Stromal cell of bone marrow (primary cell): ENCODE data around the gene IGFBP2.
"Not testable (repeated sequence)": the region's sequence is repeated elsewhere in the genome, so short reads cannot be mapped to it uniquely, and the experiment has no call there.

ENCODE experiments used
- DNase-seq: peaks from one replicate; pipeline ENCODE4 v3.0.0-alpha.2; 2012; ENCODE audit warnings: low read depth

The IGFBP2 gene, protein sequence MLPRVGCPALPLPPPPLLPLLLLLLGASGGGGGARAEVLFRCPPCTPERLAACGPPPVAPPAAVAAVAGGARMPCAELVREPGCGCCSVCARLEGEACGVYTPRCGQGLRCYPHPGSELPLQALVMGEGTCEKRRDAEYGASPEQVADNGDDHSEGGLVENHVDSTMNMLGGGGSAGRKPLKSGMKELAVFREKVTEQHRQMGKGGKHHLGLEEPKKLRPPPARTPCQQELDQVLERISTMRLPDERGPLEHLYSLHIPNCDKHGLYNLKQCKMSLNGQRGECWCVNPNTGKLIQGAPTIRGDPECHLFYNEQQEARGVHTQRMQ

DNA sequence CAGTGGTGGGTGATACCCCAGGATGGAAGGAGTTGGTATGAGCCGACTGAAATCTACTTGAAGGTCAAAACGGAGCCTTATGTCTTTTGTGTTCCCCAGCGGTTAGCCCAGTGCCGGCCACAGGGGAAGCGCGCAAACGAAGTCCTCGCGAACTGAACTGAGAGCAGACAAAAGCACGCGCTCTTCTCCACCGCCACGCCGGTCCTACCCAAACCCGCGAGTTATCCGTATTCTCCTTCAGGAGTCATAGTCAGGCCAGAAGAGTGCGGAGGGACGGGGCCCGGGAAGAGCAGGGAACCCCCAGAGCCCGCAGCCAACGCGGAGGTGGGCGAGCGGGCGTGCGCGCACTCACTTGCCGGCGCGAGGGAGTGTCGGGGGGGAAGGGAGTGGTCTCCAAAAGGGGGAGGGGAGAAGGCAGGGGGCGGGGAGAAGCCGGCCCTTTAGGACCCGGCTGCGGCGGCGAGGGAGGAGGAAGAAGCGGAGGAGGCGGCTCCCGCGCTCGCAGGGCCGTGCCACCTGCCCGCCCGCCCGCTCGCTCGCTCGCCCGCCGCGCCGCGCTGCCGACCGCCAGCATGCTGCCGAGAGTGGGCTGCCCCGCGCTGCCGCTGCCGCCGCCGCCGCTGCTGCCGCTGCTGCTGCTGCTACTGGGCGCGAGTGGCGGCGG is at the start of gene IGFBP2:
IGFBP2 (plus strand) TSS at position 469 of the 664 bp plus-strand sequence; CDS start at position 573, 104 bp downstream.
- DNase-seq: no peak

DNA sequence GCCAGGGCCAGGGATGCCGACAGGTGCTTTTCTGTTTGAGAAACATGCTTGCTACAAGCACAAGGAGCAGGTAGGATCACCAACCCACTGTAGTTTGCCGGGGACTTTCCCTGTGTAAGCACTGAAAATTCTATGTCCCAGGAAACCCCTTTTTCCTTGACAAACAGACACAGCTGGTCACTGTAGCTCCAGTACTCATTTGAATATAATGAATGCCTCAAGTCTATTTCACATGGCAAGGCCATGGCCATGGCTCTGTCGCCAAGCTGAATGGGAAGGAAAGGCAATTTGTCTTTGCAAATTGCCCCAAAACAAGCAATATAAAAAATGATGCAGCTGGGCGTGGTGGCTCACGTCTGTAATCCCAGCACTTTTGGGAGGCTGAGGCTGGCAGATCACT is 49.6 kb upstream of the IGFBP2 start:
- no peak for DNase-seq

DNA sequence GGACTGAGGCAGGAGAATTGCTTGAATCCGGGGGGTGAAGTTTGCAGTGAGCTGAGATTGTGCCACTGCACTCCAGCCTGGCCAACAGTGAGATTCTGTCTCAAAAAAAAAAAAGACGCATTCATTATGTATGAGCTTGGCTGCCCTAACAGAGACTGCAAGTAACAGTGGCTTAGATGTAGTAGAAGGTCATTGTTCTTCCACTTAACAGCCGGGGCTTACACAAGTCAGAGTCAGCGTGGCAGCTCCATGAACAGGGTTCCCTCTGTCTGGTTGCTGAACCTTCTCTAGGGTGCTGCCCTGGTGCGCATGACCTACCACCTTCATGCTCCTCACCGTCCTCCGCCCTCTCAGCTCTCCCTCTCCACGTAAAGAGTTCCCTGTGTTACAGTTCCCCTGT is 49.1 kb upstream of the IGFBP2 start:
- DNase-seq: no peak

DNA sequence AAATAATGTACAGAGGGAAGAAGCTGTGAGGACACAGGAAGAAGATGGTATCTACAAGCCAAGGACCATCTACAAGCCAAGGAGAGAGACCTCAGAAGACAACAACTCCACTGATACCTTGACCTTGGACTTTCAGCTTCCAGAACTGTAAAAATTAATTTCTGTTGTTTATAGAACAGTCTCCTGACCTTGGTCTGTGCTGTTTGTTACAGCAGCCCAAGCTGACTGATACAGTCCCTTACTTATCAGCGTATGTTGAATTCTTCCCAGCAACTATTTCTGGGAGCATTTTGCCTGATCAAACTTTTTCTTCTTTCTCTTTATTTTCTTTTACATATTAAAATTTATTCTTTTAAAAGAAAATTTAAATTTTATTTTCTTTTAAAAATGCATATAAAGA is 47.8 kb upstream of the IGFBP2 start:
- no peak for DNase-seq

DNA sequence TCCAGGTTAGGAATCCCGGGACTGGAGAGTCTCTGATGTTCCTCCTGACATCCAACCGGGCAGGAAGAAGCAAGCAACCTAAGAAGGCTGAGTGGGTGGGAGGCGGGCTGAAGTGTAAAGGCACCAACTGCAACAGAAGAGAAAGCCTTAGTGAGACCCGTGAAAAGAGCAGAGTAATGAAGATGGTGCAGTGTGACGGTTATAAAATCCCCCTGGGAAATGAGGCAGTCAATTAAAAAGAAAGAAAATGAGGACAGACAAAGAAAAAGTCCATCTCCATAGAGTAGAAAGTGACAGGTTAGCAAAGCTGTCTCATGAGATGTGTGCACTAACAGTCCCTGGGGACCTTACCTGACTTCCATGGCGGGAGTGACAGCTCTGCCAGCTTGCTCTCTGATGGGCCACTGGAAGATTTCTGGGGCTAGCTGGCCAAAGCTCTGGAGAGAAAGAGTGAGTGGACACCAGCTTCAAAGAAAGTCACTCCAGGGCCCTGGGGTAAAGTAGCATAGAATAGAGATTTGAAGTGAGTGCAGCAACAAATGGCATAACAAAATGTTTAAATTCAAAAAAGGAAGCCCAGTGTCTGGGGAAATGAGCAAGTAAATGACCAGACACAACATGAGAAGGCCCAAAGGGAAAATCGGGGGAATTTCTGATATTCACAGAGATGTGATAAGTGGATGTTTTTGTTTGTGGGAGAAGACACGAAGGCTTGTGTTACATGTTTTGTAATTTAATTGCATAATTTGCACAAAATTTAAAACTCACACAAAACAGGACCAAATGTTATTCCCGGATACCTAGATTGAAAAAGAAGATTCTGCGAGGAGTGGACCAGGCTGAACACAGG is 44.1 kb upstream of the IGFBP2 start:
- no peak for DNase-seq

DNA sequence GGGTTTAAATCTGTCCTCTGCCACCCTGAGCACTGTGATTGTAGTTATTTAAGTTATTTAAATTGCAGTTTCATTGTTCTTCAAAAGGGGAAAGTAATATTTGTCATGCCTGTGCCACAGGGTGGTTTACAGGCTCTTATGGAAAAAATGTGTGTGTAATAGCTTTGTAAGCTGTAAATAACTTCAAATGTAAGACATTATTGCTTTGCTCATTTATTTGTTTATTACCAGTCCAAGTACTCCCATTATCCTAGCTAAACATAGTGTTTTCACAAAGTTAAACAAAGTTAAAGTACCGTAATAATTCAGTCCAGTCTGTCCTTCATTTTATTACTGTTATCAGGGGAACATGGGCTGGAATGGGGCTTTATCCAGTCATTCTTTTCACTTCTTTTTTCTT is 43.4 kb upstream of the IGFBP2 start:
- DNase-seq: no peak

DNA sequence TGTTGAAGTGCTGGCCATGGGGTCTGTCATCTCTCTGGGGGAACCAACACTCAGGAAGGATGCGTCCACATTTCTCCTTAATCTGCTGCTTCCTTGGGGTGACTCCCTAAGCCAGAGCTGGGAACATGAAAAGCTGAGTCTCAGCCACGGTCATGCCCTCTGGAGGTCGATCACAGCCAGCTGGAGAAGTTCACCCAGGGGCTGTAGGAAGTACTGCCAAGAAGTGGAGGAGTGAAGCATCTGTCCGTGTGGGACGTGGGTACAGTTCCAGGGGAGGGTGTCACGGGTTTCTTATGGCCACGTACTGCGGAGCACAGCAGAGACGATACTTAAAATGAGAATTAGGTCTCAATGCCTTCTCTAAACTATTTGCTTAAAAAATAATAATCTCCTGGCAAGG is 42.4 kb upstream of the IGFBP2 start:
- no peak for DNase-seq

DNA sequence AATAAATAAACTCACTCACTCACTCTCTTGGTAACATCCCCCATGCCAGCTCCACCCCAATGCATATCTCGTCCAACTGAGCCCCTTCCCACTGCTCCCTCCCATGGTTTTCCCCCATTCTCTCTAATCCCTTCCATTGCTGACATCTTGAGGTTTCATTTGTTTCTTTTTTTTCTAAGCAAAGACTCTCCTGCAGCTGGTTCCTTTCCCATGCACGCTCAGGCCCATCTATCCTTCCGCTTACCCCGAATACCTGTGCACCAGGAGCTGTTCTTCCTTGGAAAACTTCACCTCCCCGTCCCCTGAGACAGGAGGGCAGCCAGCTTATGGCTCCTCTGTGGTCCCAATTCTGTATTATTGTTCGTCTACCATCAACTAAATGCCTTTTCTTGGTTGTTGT is 41.7 kb upstream of the IGFBP2 start:
- DNase-seq: no peak

DNA sequence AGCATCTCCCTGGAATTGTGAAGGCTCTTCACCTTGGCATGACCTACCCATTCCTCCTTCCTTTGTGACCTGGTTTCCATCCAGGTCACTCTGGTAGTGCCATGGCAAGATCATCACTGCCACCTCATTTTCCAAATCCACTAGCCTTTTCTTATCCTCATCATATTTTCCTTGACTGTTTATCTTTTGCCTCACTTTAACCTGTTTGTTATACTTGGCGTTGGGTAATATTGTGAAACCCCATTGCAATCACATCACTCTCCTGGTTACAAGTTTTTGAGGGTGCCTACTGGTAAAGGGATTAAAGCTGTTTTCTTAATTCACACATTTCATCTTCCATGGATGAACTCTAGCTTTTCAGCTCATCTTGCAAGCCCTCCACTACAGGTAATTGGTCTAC is 39.1 kb upstream of the IGFBP2 start:
- no peak for DNase-seq

DNA sequence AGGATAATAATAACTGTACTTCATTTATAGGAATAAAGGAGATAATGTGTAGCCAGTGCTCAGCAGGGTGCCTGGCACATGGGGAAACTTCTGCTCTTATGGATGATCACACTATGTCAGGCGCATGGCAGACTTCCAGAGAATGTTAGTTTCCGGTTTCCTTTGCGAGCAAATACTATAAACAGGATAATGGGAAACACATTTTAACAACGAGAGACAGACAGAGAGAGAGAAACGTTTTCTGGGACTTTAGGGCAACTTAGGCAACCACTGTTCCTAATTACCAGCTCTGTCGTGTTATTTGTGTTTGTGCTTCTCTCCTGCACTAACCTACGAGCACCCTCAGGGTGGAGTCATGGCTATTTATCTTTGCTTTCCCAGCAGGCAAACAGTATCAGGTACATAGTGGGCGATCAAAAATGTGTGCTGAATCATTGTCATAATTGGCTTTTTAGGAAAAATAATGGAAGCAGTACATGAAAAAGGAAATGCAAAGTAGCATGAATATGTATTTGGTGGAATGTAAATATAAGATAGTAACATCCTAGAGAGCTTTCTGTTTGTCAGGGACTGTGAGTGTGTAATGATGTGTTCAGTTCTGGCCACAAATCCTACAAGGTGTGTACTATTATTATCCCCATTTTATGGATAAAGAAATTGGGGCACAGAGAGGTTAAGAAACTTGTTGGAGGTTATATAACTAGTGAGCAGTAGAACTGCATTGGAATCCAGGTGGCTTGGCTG is 36.8 kb upstream of the IGFBP2 start:
- no peak for DNase-seq

DNA sequence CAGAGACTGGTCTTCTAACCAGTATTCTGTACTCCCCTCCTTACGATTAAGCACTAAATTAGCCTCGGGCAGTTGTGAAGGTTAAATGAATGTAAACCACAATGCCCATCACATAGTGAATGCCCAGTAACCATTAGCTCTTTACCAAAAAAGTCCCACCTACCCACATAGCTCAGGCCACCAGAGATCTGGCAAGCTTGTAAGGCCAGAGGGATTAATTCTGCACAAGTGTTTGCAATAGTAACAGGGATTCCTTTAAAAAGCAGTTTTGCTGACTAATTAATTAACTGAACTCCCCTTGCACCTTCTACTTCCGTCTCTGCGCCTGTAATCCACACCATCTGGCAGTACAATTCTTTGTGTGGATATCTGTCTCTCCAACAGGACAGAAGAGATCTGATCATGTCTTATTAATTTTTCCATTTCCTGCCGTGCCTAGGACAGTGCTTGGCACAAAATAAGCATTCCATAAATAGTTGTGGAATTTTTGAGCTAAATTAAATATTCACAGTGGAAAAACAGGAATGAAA is 36.2 kb upstream of the IGFBP2 start:
- no peak for DNase-seq

DNA sequence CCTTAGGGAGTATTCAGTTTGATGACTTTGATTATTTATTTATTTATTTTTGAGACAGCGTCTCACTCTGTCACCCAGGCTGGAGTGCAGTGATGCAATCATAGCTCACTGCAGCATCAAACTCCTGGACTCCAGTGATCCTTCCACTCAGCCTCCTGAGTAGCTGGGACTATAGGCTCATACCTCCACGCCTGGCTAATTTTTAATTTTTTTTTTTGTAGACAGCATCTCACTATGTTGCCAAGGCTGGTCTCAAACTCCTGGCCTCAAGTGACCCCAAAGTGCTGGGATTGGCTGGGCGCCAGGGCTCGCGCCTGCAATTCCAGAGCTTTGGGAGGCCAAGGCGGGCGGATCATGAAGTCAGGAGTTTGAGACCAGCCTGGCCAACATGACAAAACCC is 35.4 kb upstream of the IGFBP2 start:
- not testable (repeated sequence) for DNase-seq

DNA sequence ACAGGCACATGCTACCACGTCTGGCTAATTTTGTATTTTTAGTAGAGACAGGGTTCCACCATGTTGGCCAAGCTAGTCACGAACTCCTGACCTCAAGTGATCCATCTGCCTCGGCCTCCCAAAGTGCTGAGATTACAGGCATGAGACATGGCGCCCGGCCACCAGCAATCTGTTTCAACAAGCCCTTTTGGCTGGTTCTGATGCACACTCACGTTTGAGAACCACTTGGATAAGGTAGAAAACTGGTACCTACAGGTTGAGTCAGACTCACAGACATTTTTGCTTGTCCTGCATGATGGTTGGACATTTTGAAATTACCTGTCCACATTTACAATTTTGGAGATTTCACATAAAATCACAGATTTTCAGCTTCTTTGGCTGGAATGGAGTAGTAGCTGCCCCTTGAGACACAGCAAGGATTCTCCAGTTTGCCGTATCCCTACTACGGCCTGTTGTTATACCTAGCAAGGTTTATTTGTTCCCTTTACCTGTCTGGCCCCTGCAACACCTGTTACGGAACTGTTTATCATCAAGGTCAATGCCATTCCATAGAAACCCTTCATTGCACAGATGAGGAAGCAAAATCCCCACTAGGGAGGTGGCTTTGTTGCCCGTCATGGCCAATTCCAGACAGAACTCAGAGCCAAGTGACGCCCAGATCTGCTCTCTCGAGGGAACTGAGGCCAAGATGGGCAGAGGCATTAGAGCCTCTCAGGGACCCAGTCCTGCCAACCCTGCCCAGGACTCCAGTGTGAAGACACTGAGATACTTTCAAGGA is 31.4 kb upstream of the IGFBP2 start:
- no peak for DNase-seq

DNA sequence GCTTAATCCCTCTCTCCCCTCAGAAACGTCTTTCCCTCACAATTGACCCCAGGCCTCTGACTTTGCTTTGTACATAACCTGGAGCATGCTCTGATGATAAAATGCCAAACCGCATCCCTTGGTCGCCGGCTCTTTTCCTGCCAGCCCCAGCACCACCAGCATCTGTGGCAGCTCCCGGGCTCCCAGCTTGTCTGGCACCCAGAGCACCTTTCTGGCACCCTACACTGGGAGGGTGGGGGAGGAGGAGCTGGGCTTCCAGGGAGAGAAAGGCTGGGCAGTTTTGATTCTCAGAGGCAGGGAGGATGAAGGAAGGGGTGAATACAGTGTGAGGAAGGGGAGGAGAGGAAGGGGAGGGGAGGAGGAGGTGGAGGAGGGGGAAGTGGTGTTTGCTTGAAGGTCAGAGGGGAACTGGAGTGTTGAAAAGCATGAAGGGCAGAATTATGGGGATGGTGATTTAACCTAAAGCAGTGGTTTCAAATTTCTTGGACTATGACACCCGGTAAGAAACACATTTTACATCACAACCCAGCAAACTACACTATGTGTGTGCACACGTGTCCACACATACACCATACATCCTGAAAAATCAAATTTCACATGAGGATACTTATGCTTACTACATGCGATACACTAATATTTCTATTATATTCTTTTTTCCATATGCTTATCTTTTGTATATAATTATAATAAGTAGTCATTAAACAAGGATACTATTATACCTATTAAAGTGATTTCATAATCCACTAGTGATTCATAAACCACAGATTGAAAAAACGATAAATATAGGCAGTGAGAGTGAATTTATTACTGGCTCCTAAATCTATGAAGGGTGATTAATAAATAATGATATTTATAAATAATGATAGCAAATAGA is 30.0 kb upstream of the IGFBP2 start:
- DNase-seq: no peak

DNA sequence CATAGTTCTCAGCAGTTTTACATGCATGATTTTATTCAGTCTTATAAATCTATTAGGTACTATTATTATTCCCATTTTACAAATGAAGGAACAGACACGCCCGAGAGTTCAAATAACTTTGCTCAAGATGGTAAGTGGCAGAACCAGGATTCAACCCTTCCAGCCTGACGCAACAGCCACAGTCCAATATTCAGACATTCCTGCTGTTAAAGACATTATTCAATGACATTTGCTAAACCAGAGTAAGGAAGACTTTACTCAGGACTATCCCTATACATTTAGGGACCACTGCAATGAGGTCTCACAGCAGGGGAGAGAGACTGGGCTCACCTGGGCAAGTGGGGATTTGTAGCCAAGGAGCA is 29.4 kb upstream of the IGFBP2 start:
- DNase-seq: no peak

DNA sequence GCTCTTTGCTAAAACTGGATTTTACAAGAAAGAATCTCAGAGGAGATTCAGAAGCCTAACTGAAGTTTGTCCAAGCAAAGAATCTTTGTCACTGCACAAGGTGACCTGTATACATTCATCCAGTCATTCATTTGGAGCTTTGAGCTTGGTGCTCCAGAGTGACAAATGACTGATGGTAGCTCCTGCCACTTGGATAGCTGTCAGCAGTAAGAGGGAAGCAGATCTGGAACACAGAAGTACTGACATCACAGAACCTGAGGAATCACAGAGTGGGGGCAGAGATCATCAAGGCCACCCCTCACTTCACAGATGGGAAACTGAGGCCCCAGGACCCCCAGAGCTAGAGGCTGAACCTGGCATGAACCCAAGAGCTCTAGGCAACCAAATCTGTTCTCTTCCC is 28.8 kb upstream of the IGFBP2 start:
- no peak for DNase-seq

DNA sequence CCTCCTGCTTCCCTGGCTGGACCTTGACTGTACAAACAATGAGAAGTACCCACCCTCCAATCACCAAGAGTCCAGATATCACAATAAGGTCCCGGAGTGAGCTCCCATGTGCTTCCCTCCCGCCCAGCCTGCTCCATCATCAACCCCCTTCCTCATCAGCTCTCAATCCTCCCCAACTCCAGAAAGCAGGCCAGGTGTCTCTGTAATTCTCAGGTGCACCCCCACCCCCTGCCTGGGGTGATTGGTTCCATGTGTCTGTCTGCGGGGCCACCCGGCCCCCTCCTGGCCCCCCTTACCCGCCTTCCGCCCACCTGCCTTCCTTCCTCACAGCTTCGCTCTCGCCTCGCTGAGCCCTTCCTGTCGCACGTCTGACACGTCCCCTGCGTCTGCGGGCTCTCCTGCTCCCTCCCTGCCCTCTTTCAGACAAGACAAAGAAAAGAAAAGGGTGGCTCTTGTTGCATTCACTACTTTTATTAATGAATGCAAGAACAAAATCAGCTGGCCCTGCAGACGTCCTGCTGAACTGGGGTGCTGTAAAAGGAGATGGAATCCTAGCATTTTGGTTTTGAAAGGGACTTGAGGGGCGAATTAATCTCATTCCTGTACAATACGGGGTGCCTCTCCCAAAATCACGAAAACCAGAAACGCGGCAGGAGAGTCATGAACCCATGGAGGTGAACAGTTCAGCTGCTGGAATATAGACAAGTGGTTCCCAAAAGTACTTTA is 26.5 kb upstream of the IGFBP2 start:
- DNase-seq: no peak

DNA sequence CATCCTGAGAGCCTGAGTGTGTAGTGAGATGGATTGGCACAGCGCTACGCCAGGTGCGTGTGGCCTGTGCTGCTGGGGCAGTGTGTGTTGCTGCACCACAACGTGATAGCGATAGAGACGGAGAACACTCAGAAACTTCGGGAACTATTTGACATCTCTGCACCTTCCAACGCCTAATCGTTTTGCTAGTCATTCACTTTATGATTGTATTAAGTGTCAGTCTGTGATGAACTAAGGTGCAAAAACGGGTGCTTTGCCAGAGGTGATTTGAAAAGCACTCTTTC is 26.0 kb upstream of the IGFBP2 start:
- DNase-seq: no peak

DNA sequence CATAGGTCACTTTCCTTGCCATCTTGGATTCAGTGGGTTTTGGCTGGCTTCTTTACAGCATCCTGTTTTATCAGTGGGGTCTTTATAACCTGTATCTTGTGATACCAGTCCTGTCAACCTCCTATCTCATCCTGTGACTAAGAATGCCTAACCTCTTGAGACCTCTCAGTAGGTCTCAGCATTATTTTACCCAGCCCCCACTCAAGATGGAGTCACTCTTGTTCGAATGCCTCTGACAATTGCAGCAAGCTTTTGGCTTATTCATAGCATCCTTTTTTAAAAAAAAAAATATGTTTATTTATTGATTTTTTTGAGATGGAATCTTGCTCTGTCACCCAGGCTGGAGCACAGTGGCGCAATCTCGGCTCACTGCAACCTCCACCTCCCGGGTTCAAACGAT is 24.7 kb upstream of the IGFBP2 start:
- DNase-seq: no peak
